BJ (cell line): ENCODE data around the gene PGA4. TPM values are rescaled to one million over a fixed set of nuclear protein-coding genes. Genes with fewer than 3 reads are reported as not detected.
"Not testable (repeated sequence)": the region's sequence is repeated elsewhere in the genome, so short reads cannot be mapped to it uniquely, and the experiment has no call there.

ENCODE experiments used
- CTCF ChIA-PET: fragments of 350-600 bp; formaldehyde crosslinking; extraction: SDS; loops from one replicate; lab custom pipeline; 2021; ENCODE audit warnings: antibody characterized with exemption, inconsistent platforms; lab: Yijun Ruan, JAX
- POLR2A ChIA-PET: fragments of 300-600 bp; sonication (Branson Sonifier 250); formaldehyde crosslinking; extraction: SDS; loops from one replicate; lab custom pipeline; 2021; ENCODE audit warnings: antibody characterized with exemption; lab: Charles Lee
- DNase-seq: peaks from one replicate; pipeline ENCODE4 v3.0.0-alpha.2; 2011; ENCODE audit warnings: low read depth
- H3K27me3 ChIP-seq: 2 replicates; pipeline ENCODE4 v1.6.0; 2011; ENCODE audit warnings: low read length; ENCODE audit not compliant: control insufficient read depth, insufficient read depth
- H3K36me3 ChIP-seq: 2 replicates; pipeline ENCODE4 v1.5.1; 2011; ENCODE audit warnings: low read length; ENCODE audit not compliant: control insufficient read depth, insufficient read depth
- H3K4me3 ChIP-seq: 2 replicates; pipeline ENCODE4 v1.5.1; 2011; ENCODE audit warnings: low read depth, mild to moderate bottlenecking, control low read depth, low read length
- CTCF ChIP-seq: IDR thresholded peaks from 2 replicates; pipeline ENCODE4 v1.5.1; 2011; ENCODE audit warnings: low read depth, mild to moderate bottlenecking, control low read depth, inconsistent platforms, low read length, moderate library complexity; ENCODE audit not compliant: insufficient read depth
- polyA plus RNA-seq: library from polyadenylated mRNA; depleted of rRNA; stranded (reverse); fragments of >200 nt; gene quantifications from 2 replicates; pipeline ENCODE4 v1.2.3, GENCODE V29; 2011

PGA4 gene
- polyA plus RNA-seq, 1 experiment = not detected

DNA sequence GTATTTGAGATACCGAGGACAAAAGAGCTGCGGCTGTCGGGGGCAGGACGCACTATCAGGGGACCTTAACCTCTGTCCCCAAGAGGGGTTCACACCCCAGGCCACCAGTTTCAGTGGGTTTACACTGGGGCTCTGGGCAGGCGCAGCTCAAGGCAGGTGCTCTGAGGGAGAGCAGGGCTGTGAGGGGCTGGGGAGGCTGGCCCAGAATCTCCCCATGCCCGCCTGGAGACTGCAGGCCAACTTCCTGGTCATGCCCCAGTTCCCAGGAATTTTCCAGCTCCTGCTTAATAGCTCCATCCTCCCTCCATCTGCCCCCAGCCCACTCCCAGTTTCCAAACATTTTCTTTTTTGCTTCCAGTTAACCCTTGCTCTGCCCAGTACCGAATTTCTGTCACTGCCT lies 26.4 kb upstream of the PGA4 start:
- Histone ChIP-seq H3K27me3 (peaks cover 5% of the 10 kb centered on the region), H3K36me3 (no peaks in the 10 kb centered on the region), H3K4me3 (no peak overlapping the region)
- no peak for DNase-seq
- TF ChIP-seq CTCF = no peak
- POLR2A ChIA-PET = no interaction called here
- CTCF ChIA-PET = interaction anchor here (1.1 to 1.2 kb wide), 3 partner anchors 8 to 22 kb away, joined by 3 to 4 read pairs (median 3); no protein-coding TSS in a partner anchor

- DNase-seq = no peak
- Histone ChIP-seq H3K27me3 (peaks cover 8% of the 10 kb centered on the region), H3K4me3 (no peak overlapping the region), H3K36me3 (no peaks in the 10 kb centered on the region)
- ChIA-PET CTCF (interaction anchor here (1.1 kb wide), 1 partner anchor 10 kb away, joined by 4 read pairs; no protein-coding TSS in a partner anchor), POLR2A (no interaction called here)
- TF ChIP-seq CTCF = no peak
Measured at GRCh38 chr11:61198361-61198760, 23.8 kb upstream of the PGA4 start.

GRCh38 chr11:61198948-61199523 lies 23.1 kb upstream of the PGA4 start:
- TF ChIP-seq CTCF = no peak
- CTCF ChIA-PET = interaction anchor here (0.7 kb wide), 1 partner anchor 12 kb away, joined by 3 read pairs; no protein-coding TSS in a partner anchor
- H3K27me3 ChIP-seq = peaks cover 8% of the 10 kb centered on the region
- POLR2A ChIA-PET = no interaction called here
- no peak for DNase-seq
- H3K36me3 ChIP-seq = no peaks in the 10 kb centered on the region
- no peak overlapping the region for H3K4me3 ChIP-seq

DNA sequence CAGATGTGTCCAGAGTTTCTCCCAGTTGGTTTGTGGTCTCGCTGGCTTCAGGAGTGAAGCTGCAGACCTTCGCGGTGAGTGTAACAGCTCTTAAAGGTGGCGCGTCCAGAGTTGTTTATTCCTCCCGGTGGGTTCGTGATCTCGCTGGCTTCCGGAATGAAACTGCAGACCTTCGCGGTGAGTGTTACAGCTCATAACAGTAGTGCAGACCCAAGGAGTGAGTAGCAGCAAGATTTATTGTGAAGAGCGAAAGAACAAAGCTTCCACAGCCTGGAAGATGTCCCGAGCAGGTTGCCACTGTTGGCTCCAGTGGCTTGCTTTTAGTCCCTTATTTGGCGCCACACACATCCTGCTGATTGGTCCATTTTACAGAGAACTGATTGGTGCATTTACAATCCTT lies 20.7 kb upstream of the PGA4 start:
- DNase-seq = no peak
- Histone ChIP-seq H3K4me3 (no peak overlapping the region), H3K36me3 (no peaks in the 10 kb centered on the region), H3K27me3 (peaks cover 3% of the 10 kb centered on the region; the same call in 1 of the 2 replicates)
- ChIA-PET CTCF (interaction anchor here (1.1 kb wide), 1 partner anchor 15 kb away, joined by 3 read pairs; no protein-coding TSS in a partner anchor), POLR2A (no interaction called here)
- TF ChIP-seq CTCF = no peak

DNA sequence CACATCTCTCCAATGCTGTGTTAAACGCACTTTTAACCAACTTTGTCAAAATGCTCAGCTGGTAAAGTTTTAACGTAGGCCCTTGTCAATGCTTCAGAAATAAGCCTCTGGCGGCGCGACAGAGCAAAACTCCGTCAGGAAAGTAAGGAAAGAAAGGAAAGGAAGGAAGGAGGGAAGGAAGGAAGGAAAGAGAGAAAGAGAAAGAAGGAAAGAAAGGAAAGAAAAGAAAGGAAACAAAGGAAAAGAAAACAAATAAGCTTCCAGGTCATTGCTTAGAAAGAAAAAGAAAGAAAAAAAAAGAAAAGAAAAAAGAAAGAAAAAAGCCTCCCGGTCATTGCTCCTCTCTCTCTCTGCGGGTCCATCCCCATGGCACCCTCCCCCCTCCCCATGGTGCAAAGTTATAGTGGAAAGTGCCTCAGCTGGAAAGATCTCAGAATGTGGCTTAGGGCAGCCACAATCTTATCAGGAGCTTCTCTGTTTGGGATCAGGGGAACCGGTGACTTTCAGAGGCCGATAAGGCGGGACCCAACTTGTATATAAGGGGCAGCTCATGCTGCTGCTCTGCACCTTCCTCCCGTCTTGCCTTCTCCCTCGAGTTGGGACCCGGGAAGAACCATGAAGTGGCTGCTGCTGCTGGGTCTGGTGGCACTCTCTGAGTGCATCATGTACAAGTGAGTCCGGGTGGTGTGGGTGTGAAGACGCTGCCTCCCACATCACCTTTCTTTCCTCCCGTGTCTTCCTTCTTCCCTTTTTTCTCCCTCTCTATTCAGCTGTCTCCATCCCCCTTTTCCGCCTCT lies 19.0 kb upstream of the PGA4 start, which contains the start of gene PGA3:
Gene PGA3, plus strand, starts transcription at position 566 of the 797 bp plus-strand sequence. Its CDS starts 50 bp downstream, at position 616.
- POLR2A ChIA-PET, H3K27me3 ChIP-seq, H3K4me3 ChIP-seq, DNase-seq, H3K36me3 ChIP-seq: not testable (repeated sequence)
- CTCF ChIA-PET = interaction anchor here (0.6 kb wide), 1 partner anchor 287 kb away, joined by 4 read pairs; no protein-coding TSS in a partner anchor

DNA sequence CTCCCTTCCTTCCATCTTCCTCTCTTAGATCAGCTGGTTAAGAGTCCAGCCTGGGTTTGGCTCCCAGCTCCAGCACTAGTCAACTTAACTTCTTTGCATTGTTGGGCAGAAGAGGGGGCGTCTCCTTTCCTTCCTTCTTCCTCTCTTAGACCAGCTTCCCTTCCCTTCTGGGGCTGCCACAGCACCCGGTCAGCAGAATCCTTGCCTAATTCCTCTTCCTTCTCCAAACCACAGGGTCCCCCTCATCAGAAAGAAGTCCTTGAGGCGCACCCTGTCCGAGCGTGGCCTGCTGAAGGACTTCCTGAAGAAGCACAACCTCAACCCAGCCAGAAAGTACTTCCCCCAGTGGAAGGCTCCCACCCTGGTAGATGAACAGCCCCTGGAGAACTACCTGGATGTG lies 18.3 kb upstream of the PGA4 start:
- H3K36me3 ChIP-seq, H3K27me3 ChIP-seq, H3K4me3 ChIP-seq, DNase-seq, POLR2A ChIA-PET, CTCF ChIA-PET: not testable (repeated sequence)

DNA sequence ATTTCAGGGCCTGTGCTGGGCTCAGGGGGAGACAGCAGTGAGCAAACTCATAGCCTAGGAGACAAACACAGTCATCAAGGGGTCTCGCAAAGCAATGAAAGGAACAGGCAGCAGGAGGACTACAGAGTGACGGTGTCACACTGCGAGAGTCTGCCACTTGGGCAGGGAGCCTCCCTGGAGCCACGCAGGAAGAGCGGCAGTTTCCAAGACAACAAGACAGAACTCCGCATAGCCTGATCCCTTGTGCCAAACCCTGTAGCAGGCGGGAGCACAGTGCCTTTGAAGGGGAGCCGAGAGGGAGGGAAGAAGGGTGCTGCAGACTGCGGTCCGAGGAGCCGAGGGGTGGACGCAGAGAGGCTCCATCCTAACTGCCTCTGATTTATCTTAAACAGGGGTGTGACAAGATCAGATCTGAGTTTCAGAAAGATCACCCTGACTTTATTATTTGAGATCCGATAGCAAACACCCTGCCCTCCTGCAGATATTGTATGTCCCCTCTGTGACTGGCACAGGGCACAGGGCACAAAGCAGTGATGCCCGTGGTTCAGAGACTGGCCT lies 17.6 kb upstream of the PGA4 start:
- CTCF ChIA-PET, H3K4me3 ChIP-seq, DNase-seq, POLR2A ChIA-PET, H3K36me3 ChIP-seq, H3K27me3 ChIP-seq: not testable (repeated sequence)

GRCh38 chr11:61207636-61208310 lies 14.4 kb upstream of the PGA4 start:
- H3K4me3 ChIP-seq, DNase-seq, CTCF ChIA-PET, POLR2A ChIA-PET, H3K36me3 ChIP-seq, H3K27me3 ChIP-seq: not testable (repeated sequence)
